ENCODE data around the gene PRCC.

- no peak for TF ChIP-seq CTCF (conservative IDR thresholded peaks at IDR 0.05; ENCODE audit: low read length)
- TF ChIP-seq EZH2phosphoT487 (IDR thresholded peaks at IDR 0.05; ENCODE audit: borderline replicate concordance): no peak
Measured at GRCh38 chr1:156721131-156721530, 46.2 kb upstream of the PRCC start.
